Sigmoid colon (tissue), 7 donors: ENCODE results near the gene CNTNAP5. TPM values are rescaled to one million over a fixed set of nuclear protein-coding genes. Genes with fewer than 3 reads are reported as not detected.

Experiments
- DNase-seq: peaks from one replicate; pipeline ENCODE4 v3.0.0-alpha.2; 2019
- H3K27ac ChIP-seq, 4 donors: fragments of 200-600 bp; sonication (generic); one replicate each; pipeline ENCODE4 v1.5.1; 2016 to 2019; ENCODE audit warnings: mild to moderate bottlenecking in 1 of 4
- H3K27me3 ChIP-seq, 3 donors: fragments of 200-600 bp; sonication (generic); one replicate each; pipeline ENCODE4 v1.5.1; 2019; ENCODE audit warnings: mild to moderate bottlenecking in 1 of 3
- H3K36me3 ChIP-seq, 4 donors: fragments of 200-600 bp; sonication (generic); one replicate each; pipeline ENCODE4 v1.5.1; 2016 to 2019
- H3K4me1 ChIP-seq, 4 donors: fragments of 200-600 bp; sonication (generic); one replicate each; pipeline ENCODE4 v1.5.1; 2017 to 2019
- H3K4me3 ChIP-seq, 4 donors: fragments of 200-600 bp; sonication (generic); one replicate each; pipeline ENCODE4 v1.5.1; 2017 to 2019; ENCODE audit warnings: mild to moderate bottlenecking in 2 of 4, moderate library complexity in 1 of 4
- H3K9me3 ChIP-seq, 4 donors: fragments of 200-600 bp in 3 of 4; sonication (generic) in 3 of 4; one replicate each; pipeline versions ENCODE4 v1.5.1 to v1.6.1; 2013 to 2019
- EP300 ChIP-seq, 4 donors: sonication (generic); formaldehyde crosslinking; IDR thresholded peaks; one replicate each; pipeline ENCODE4 v1.6.1; 2017; ENCODE audit warnings: antibody characterized with exemption in 4 of 4
- POLR2A ChIP-seq, 2 donors: fragments of 450-650 bp; IDR thresholded peaks; one replicate each; pipeline ENCODE4 v1.6.1; 2016; ENCODE audit warnings: antibody characterized with exemption in 2 of 2, mild to moderate bottlenecking in 2 of 2, moderate library complexity in 2 of 2
- POLR2AphosphoS5 ChIP-seq, 4 donors: sonication (generic); formaldehyde crosslinking; IDR thresholded peaks; one replicate each; pipeline ENCODE4 v1.6.1; 2017; ENCODE audit warnings: antibody characterized with exemption in 4 of 4
- WGBS, 2 donors: extraction: QIAGEN DNeasy Blood & Tissue Kit; methylation state at CpG; one replicate each; pipeline ENCODE4 v1.1.7; 2013; 5-methylcytosine and 5-hydroxymethylcytosine counted together
- intact Hi-C: fragments of 100-400 bp; cut with DNase I; formaldehyde crosslinking; loops from one replicate; pipeline ENCODE4 v1.15.1; 2023
- polyA plus RNA-seq, 3 donors: library from polyadenylated mRNA; stranded (reverse); fragments of 200-250 nt; gene quantifications; one replicate each; pipeline ENCODE4 v1.2.3, GENCODE V29; 2013
- total RNA-seq, 4 donors: library from RNA; depleted of rRNA; stranded (reverse); fragments of >200 nt; gene quantifications; one replicate each; pipeline ENCODE4 v1.1.0, GENCODE V29; 2016
- TF ChIP-seq, protein P1 (sequence below), 4 experiments: fragments of 450-650 bp in 3 of 4; fragments of 200-600 bp in 1 of 4; IDR thresholded peaks; one replicate each; pipeline ENCODE4 v1.5.1; 2016 to 2019; ENCODE audit warnings: antibody characterized with exemption in 4 of 4, mild to moderate bottlenecking in 3 of 4, moderate library complexity in 2 of 4
- donor health status: healthy with polysubstance abuse.
- donor health status: Bipolar disorder and iron deficiency.
- donor health status: healthy.

The CNTNAP5 gene
- total and polyA plus RNA-seq, 7 donors: 0.74 to 4.5 (median 1.5) TPM; not detected in 2

DNA sequence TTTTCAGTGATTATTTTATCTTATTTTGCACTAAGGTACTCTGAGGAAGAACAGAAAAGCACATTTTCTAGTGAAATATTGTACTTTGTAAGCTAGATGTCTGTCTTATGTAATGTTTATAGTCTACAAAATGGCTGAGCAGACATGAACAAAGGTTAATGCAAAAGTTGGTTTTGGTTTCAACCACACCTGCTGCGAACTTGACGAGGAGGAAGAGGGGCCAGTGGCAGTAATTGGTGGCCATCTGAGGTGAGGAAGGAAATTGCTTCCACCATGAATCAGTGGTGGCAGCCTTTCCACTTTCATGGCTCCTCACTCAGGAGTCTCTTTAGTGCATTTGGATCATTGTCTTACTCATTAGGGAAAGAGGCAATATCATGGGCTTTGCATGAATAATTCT is 894.2 kb downstream of the CNTNAP5 start:
- Histone ChIP-seq H3K27me3 (no peaks in the 10 kb centered on the region), H3K4me3 (no peak overlapping the region), H3K36me3 (no peaks in the 10 kb centered on the region), H3K4me1 (no peaks in the 10 kb centered on the region), H3K27ac (no peak overlapping the region), H3K9me3 (peaks cover 0 to 3% (median 0%) of the 10 kb centered on the region in 4 donors)
- intact Hi-C loops: no loop called here
- DNase-seq: no peak
- TF ChIP-seq, protein P1, sequence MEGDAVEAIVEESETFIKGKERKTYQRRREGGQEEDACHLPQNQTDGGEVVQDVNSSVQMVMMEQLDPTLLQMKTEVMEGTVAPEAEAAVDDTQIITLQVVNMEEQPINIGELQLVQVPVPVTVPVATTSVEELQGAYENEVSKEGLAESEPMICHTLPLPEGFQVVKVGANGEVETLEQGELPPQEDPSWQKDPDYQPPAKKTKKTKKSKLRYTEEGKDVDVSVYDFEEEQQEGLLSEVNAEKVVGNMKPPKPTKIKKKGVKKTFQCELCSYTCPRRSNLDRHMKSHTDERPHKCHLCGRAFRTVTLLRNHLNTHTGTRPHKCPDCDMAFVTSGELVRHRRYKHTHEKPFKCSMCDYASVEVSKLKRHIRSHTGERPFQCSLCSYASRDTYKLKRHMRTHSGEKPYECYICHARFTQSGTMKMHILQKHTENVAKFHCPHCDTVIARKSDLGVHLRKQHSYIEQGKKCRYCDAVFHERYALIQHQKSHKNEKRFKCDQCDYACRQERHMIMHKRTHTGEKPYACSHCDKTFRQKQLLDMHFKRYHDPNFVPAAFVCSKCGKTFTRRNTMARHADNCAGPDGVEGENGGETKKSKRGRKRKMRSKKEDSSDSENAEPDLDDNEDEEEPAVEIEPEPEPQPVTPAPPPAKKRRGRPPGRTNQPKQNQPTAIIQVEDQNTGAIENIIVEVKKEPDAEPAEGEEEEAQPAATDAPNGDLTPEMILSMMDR (IDR thresholded peaks at IDR 0.05): no peak
- TF ChIP-seq EP300 (IDR thresholded peaks at IDR 0.05): no peak
- no peak for TF ChIP-seq POLR2AphosphoS5 (IDR thresholded peaks at IDR 0.05)
- no peak for TF ChIP-seq POLR2A (IDR thresholded peaks at IDR 0.05)
- 48 to 69% methylated on average over 2 of the region's 2 CpGs for WGBS, 2 donors

DNA sequence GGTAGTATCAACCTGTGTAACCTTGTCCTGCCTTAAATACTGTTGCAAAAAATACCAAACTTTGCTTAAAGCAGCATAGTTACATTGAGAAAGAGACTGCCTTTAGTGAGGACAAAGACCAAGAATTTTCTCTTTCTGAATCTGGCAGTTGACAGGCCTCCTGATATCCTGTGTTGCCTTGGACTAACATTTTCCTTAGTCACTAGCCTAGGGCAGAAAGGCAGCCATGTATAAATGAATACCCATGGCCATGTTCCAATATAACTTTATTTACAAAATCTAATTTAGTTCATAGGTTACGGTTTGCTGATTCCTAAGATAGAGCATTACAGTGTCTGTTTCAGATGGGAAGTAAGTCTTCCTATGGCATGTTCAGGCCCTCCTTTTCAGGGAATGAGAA is 895.4 kb downstream of the CNTNAP5 start:
- H3K4me3 ChIP-seq: no peak overlapping the region
- H3K27ac ChIP-seq: no peak overlapping the region
- TF ChIP-seq, protein P1 (IDR thresholded peaks at IDR 0.05): no peak
- TF ChIP-seq POLR2A (IDR thresholded peaks at IDR 0.05): no peak
- no peak for DNase-seq
- no peaks in the 10 kb centered on the region for H3K4me1 ChIP-seq
- H3K9me3 ChIP-seq: peaks cover 0 to 3% (median 0%) of the 10 kb centered on the region in 4 donors
- H3K36me3 ChIP-seq: no peaks in the 10 kb centered on the region
- intact Hi-C loops: no loop called here
- WGBS, 2 donors: 89 to 90% methylated on average over 1 of the region's 1 CpG
- H3K27me3 ChIP-seq: no peaks in the 10 kb centered on the region

DNA sequence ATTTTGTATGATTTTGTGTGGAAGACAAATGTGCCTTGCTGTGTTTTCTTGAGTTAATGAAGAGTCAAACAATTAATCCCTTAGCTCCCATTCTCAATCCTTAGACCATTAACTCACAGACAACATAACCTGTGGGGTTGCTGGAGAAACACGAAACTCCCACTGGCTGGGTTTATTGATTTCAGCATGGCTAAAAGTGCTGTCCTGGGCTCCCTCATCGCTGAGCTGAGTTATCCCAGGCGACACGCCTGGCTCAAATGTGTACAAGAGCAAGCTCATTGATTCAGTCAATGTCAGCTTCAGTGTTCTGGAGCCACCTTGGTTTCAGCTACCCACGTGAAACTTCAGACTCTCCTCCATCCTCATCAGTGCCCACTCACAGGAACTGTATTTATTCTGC is 896.1 kb downstream of the CNTNAP5 start:
- WGBS, 2 donors: 91% methylated on average over 5 of the region's 5 CpGs
- no peaks in the 10 kb centered on the region for H3K4me1 ChIP-seq

DNA sequence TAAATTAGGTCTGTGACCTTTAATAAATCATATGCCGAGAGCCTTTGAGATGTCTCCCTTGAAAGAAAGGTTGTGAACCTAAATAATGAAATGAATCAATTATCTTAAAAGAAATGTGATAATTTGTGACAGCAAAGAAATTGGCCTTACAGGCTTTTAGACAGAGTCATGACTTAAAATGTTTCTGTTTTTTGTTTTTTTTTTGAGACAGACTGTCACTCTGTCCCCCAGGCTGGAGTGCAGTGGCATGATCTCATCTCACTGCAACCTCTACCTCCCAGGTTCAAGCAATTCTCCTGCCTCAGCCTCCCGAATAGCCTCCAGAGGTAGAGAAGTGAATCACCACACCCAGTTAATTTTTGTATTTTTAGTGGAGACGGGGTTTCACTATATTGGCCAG is 898.0 kb downstream of the CNTNAP5 start:
- Histone ChIP-seq H3K4me1 (no peaks in the 10 kb centered on the region), H3K27me3 (no peaks in the 10 kb centered on the region), H3K9me3 (peaks cover 0 to 3% (median 0%) of the 10 kb centered on the region in 4 donors), H3K27ac (no peak overlapping the region), H3K36me3 (no peaks in the 10 kb centered on the region), H3K4me3 (no peak overlapping the region)
- TF ChIP-seq POLR2A (IDR thresholded peaks at IDR 0.05) (no peak), POLR2AphosphoS5 (IDR thresholded peaks at IDR 0.05) (no peak), EP300 (IDR thresholded peaks at IDR 0.05) (no peak)
- TF ChIP-seq, protein P1 (IDR thresholded peaks at IDR 0.05): no peak
- 96% methylated on average over 3 of the region's 3 CpGs for WGBS, 2 donors
- intact Hi-C loops: no loop called here
- no peak for DNase-seq

More for the DNA sequence above, 896.1 kb downstream of the CNTNAP5 start:
- TF ChIP-seq POLR2AphosphoS5 (IDR thresholded peaks at IDR 0.05) (no peak), POLR2A (IDR thresholded peaks at IDR 0.05) (no peak), EP300 (IDR thresholded peaks at IDR 0.05) (no peak)
- TF ChIP-seq, protein P1 (IDR thresholded peaks at IDR 0.05): no peak
- Histone ChIP-seq H3K4me3 (no peak overlapping the region), H3K27me3 (no peaks in the 10 kb centered on the region), H3K27ac (no peak overlapping the region), H3K36me3 (no peaks in the 10 kb centered on the region), H3K9me3 (peaks cover 0 to 3% (median 0%) of the 10 kb centered on the region in 4 donors)
- intact Hi-C loops: no loop called here
- no peak for DNase-seq

DNA sequence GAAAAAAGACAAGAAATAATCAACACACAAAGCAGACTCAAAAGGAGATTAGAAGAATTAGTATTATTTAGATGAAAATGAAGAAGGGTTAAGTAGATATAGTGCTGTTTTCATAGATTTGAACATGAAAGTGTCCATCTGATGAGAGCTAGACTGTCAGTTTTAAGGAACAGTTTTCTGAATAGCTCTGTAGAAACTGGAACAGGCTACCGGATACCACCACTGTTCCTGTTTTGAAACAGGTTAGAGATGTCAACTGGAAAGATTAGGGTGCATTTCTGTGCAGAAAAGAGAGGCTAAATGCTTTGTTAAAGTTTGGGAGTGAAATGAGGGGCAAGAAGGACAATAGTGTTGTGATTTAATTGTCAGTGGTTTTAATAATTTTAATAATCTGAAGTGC is 908.8 kb downstream of the CNTNAP5 start:
- TF ChIP-seq POLR2A (IDR thresholded peaks at IDR 0.05): no peak
- TF ChIP-seq EP300 (IDR thresholded peaks at IDR 0.05): no peak
- WGBS, 2 donors: 75 to 84% methylated on average over 1 of the region's 1 CpG
- Histone ChIP-seq H3K4me1 (no peaks in the 10 kb centered on the region), H3K9me3 (no peaks in the 10 kb centered on the region), H3K36me3 (no peaks in the 10 kb centered on the region), H3K27ac (no peak overlapping the region), H3K4me3 (no peak overlapping the region), H3K27me3 (no peaks in the 10 kb centered on the region)
- intact Hi-C loops: no loop called here
- DNase-seq: no peak
